ENCODE measurements around the gene LENG9.

GRCh38 chr19:54453921-54454780 lies 9.4 kb downstream of the LENG9 start:
- TF ChIP-seq EZH2phosphoT487 (IDR thresholded peaks at IDR 0.05; ENCODE audit: borderline replicate concordance, low read depth, low read length): no peak
- no peak for TF ChIP-seq CTCF (conservative IDR thresholded peaks at IDR 0.05; ENCODE audit: low read length)
